Thyroid gland (tissue), 4 donors: ENCODE results near the gene ARMS2.

Source experiments
- CTCF ChIP-seq, 6 experiments: fragments of 200-600 bp in 3 of 6; fragments of 450-650 bp in 3 of 6; sonication (generic) in 3 of 6; IDR thresholded peaks; one replicate each; pipeline ENCODE4 v1.5.1; 2016 to 2019; ENCODE audit warnings: antibody characterized with exemption in 6 of 6, mild to moderate bottlenecking in 2 of 6, inconsistent platforms in 1 of 6, moderate library complexity in 1 of 6
- POLR2A ChIP-seq, 2 donors: fragments of 450-650 bp; IDR thresholded peaks; one replicate each; pipeline ENCODE4 v1.6.1; 2017; ENCODE audit warnings: antibody characterized with exemption in 2 of 2, mild to moderate bottlenecking in 2 of 2, moderate library complexity in 1 of 2

DNA sequence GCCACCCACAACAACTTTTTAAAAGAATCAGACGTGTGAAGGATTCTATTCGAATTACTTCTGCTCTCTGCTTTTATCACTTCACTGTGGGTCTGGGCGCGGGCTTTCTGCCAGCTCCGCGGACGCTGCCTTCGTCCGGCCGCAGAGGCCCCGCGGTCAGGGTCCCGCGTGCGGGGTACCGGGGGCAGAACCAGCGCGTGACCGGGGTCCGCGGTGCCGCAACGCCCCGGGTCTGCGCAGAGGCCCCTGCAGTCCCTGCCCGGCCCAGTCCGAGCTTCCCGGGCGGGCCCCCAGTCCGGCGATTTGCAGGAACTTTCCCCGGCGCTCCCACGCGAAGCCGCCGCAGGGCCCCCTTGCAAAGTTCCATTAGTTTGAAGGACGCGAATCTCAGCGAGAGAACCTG, 6.4 kb downstream of the ARMS2 start:
- TF ChIP-seq CTCF (IDR thresholded peaks at IDR 0.05) (no peak), POLR2A (IDR thresholded peaks at IDR 0.05) (no peak)
